Lung (tissue), 12 donors: ENCODE results near the gene RFWD3. TPM values are rescaled to one million over a fixed set of nuclear protein-coding genes. Genes with fewer than 3 reads are reported as not detected.

ENCODE experiments used
- ATAC-seq: fragments of 200-7000 bp; cut with Tn5 transposase; one replicate; pipeline ENCODE4 v1.9.1; 2020; ENCODE audit warnings: moderate number of reproducible peaks; ENCODE audit not compliant: insufficient read depth, low FRiP score
- DNase-seq, 3 donors: peaks; one replicate each; pipeline ENCODE4 v3.0.0-alpha.2; 2013 to 2017
- H3K27ac ChIP-seq, 2 donors: one replicate each; pipeline ENCODE4 v1.5.1; 2013; ENCODE audit warnings: mild to moderate bottlenecking in 2 of 2, moderate library complexity in 2 of 2, control low read depth in 1 of 2, inconsistent platforms in 1 of 2, low read depth in 1 of 2, low read length in 1 of 2
- H3K27me3 ChIP-seq, 3 donors: one replicate each; pipeline ENCODE4 v1.5.1; 2013; ENCODE audit warnings: low read length in 2 of 3; ENCODE audit not compliant: control insufficient read depth in 3 of 3, insufficient read depth in 3 of 3
- H3K36me3 ChIP-seq, 4 donors: one replicate each; pipeline ENCODE4 v1.5.1; 2013; ENCODE audit warnings: low read length in 4 of 4, mild to moderate bottlenecking in 1 of 4, moderate library complexity in 1 of 4; ENCODE audit not compliant: control insufficient read depth in 4 of 4, insufficient read depth in 4 of 4
- H3K4me1 ChIP-seq, 5 donors: one replicate each; pipeline ENCODE4 v1.5.1; 2013; ENCODE audit warnings: low read length in 5 of 5, mild to moderate bottlenecking in 2 of 5, moderate library complexity in 1 of 5; ENCODE audit not compliant: control insufficient read depth in 5 of 5, insufficient read depth in 5 of 5
- H3K4me3 ChIP-seq: one replicate; pipeline ENCODE4 v1.5.1; 2013; ENCODE audit warnings: mild to moderate bottlenecking, control low read depth, moderate library complexity
- H3K9ac ChIP-seq, 2 donors: one replicate each; pipeline ENCODE4 v1.5.1; 2013; ENCODE audit warnings: low read length in 2 of 2, control low read depth in 1 of 2; ENCODE audit not compliant: insufficient read depth in 1 of 2
- H3K9me3 ChIP-seq, 4 donors: one replicate each; pipeline ENCODE4 v1.5.1; 2013; ENCODE audit warnings: low read length in 3 of 4, mild to moderate bottlenecking in 1 of 4, moderate library complexity in 1 of 4; ENCODE audit not compliant: control insufficient read depth in 4 of 4, insufficient read depth in 3 of 4
- WGBS, 2 donors: extraction: QIAGEN DNeasy Blood & Tissue Kit; methylation state at CpG; one replicate each; pipeline ENCODE4 v1.1.7; 2013; 5-methylcytosine and 5-hydroxymethylcytosine counted together
- polyA plus RNA-seq, 2 donors: library from polyadenylated mRNA; stranded (reverse); fragments of 200-250 nt; gene quantifications; one replicate each; pipeline ENCODE4 v1.2.1, GENCODE V29; 2013
- total RNA-seq, 2 donors: library from RNA; depleted of rRNA in 1 of 2; stranded (reverse); fragments of >200 nt in 1 of 2; gene quantifications; one replicate each; pipeline ENCODE4 v1.2.1, GENCODE V29; 2014 to 2021
- TF ChIP-seq, protein P1 (sequence below): IDR thresholded peaks from 2 replicates; pipeline ENCODE4 v1.5.1; 2012; ENCODE audit warnings: mild to moderate bottlenecking; ENCODE audit errors: control extremely low read depth, extremely low read depth
- donor health status: control.
- donor health status: control.
- donor health status: Bipolar disorder and iron deficiency.
- donor health status: healthy.
- donor health status: DM: yes; HTN: yes; CAD: no.

Gene RFWD3
- total and polyA plus RNA-seq, 4 donors, result 7.4 to 23.3 (median 11.4) TPM

DNA sequence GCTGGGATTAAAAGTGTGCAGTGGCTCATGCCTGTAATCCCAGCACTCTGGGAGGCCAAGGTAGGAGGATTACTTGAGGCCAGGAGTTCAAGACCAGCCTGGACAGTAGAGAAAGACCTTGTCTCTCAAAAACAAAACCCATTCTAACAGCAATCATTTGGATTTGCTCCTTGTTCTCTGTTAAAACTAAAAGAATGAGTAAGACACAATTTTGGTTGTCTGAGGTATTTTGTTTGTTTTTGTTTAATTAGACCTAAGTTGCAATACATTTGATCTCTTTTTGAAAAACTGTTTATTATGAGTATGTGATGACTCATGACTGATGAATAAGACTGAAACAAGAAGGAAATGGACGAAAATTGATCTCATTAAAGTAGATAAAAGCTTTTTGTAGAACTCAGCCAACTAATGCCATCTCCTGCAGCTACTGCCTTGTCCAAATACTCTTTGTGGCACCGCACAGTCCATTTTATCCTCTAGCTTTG, 88.8 kb downstream of the RFWD3 start:
- Histone ChIP-seq H3K4me3 (no peak overlapping the region), H3K36me3 (no peaks in the 10 kb centered on the region), H3K9me3 (no peaks in the 10 kb centered on the region), H3K9ac (no peak overlapping the region), H3K27me3 (no peaks in the 10 kb centered on the region), H3K4me1 (peaks cover 0 to 5% (median 4%) of the 10 kb centered on the region in 5 donors), H3K27ac (no peak overlapping the region)
- TF ChIP-seq, protein P1, sequence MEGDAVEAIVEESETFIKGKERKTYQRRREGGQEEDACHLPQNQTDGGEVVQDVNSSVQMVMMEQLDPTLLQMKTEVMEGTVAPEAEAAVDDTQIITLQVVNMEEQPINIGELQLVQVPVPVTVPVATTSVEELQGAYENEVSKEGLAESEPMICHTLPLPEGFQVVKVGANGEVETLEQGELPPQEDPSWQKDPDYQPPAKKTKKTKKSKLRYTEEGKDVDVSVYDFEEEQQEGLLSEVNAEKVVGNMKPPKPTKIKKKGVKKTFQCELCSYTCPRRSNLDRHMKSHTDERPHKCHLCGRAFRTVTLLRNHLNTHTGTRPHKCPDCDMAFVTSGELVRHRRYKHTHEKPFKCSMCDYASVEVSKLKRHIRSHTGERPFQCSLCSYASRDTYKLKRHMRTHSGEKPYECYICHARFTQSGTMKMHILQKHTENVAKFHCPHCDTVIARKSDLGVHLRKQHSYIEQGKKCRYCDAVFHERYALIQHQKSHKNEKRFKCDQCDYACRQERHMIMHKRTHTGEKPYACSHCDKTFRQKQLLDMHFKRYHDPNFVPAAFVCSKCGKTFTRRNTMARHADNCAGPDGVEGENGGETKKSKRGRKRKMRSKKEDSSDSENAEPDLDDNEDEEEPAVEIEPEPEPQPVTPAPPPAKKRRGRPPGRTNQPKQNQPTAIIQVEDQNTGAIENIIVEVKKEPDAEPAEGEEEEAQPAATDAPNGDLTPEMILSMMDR, result no peak
- WGBS, 2 donors, result 61 to 81% methylated on average over 2 of the region's 2 CpGs
- DNase-seq, result no peak
- ATAC-seq, result no peak

DNA sequence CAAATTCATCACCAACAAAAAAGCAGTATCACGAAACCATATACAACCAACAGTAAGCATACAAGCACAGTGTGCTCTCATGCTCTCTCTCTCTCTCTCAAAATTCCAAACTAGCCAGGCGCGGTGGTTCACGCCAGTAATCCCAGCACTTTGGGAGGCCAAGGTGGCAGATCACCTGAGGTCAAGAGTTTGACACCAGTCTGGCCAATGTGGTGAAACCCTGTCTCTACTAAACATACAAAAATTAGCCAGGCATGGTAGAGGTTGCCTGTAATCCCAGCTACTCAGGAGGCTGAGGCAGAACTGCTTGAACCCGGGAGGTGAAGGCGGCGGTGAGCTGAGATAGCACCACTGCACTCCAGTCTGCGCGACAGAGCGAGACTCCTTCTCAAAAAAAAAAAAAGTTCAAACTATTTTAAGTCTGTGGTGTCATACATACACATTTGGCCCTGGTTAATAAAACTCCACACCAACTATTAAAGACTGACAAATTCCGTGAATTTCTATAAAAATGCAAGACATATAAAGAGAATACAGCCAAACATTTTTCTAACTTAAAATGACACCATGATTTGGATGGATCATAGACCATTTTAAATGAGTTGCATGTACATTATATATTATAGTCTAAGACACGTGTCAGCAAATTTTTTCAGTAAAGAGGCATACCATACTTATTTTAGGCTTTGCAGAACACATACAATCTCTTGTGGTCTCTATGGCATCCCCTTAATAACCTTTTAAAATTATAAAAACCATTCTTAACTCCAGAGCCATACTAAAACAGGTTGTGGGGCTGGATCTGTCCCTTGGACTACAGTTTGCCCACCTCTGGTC, 90.7 kb downstream of the RFWD3 start:
- no peaks in the 10 kb centered on the region for H3K36me3 ChIP-seq
- H3K27me3 ChIP-seq, result no peaks in the 10 kb centered on the region
- ATAC-seq, result no peak
- no peak overlapping the region for H3K4me3 ChIP-seq
- no peaks in the 10 kb centered on the region for H3K9me3 ChIP-seq
- H3K27ac ChIP-seq, result no peak overlapping the region
- no peak for DNase-seq
- peaks cover under 1 to 8% (median 4%) of the 10 kb centered on the region in 5 donors for H3K4me1 ChIP-seq
- 90 to 93% methylated on average over 12 of the region's 12 CpGs for WGBS, 2 donors
- no peak overlapping the region for H3K9ac ChIP-seq
- TF ChIP-seq, protein P1, result no peak

DNA sequence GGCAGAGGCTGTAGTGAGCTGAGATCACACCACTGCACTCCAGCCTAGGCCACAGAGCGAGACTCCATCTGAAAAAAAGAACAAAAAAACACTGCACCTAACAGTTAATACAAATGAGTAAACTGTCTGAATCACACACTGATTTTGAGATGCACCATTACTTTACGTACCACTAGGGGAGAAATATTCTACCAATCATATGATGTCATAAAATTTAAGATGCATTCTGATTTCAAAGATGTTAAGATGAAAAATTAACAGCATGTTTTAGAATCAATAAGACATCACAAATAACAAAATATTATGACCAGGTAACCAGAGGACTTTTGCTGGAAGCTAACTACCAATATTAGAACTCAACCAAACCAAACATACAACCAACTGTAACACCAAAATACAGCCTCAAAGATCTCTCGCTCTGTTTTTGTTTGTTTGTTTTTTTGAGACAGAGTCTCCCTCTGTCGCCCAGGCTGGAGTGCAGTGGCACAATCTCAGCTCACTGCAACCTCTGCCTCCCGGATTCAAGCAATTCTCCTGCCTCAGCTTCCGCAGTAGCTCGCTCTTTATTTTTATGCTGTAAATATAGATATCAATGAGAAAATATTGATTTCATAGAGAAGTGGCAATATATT, 91.4 kb downstream of the RFWD3 start:
- H3K4me1 ChIP-seq, result peaks cover 0 to 7% (median 5%) of the 10 kb centered on the region in 5 donors
- 94 to 95% methylated on average over 7 of the region's 7 CpGs for WGBS, 2 donors

More for the DNA sequence above, 91.4 kb downstream of the RFWD3 start:
- TF ChIP-seq, protein P1, result no peak
- Histone ChIP-seq H3K36me3 (no peaks in the 10 kb centered on the region), H3K9me3 (no peaks in the 10 kb centered on the region), H3K27ac (no peak overlapping the region), H3K4me3 (no peak overlapping the region), H3K9ac (no peak overlapping the region), H3K27me3 (no peaks in the 10 kb centered on the region)
- no peak for DNase-seq
- no peak for ATAC-seq
